ENCODE results near the gene UXS1.

UXS1 gene

DNA sequence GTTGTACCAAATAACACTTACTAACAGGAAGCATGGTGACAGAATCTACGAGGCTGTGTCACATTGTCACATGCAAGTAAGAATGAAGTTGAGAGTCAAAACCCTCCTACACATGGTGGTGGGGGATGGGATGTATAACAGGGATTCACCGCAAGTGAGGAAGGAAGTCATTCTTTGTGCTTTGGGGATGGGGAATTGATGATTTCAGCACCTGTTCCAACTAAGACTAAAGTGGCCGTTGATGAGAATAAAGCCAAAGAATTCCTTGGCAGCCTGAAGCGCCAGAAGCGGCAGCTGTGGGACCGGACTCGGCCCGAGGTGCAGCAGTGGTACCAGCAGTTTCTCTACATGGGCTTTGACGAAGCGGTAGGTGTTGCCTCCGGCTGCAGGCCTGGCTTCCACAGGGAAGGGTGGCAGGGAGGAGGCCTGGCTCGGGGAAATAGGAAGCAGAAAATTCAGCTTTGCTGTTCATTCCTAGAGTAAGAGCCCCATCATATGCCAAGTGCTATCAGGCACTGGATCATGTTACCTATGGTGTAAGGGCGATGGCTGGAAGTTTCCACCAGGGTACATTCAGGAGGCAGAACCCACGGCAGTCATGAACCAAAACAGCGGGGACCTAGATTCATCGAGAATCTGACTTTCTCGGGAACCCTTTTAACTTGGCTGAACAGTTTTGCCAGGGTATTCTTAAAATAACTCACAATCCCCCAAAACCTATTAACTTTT, 120.3 kb downstream of the UXS1 start:
- TF ChIP-seq SUZ12 (IDR thresholded peaks at IDR 0.05; ENCODE audit: extremely low read depth, insufficient read depth, insufficient read length) (no peak), YY1 (IDR thresholded peaks at IDR 0.05; ENCODE audit: insufficient read depth, insufficient read length) (no peak), ZNF274 (IDR thresholded peaks at IDR 0.05; ENCODE audit: low read depth, low read length) (no peak)
- Histone ChIP-seq H3K4me1 (ENCODE audit: insufficient read depth, insufficient read length) (no peaks in the 10 kb centered on the region), H3K27me3 (ENCODE audit: insufficient read depth, insufficient read length) (no peaks in the 10 kb centered on the region), H3K9ac (ENCODE audit: insufficient read length, low read depth) (no peak overlapping the region), H3K36me3 (ENCODE audit: insufficient read depth, insufficient read length, low read length) (no peaks in the 10 kb centered on the region), H3K4me3 (ENCODE audit: insufficient read length, low read depth) (no peak overlapping the region), H3K9me3 (ENCODE audit: insufficient read depth, low read length) (no peaks in the 10 kb centered on the region)
- DNase-seq (ENCODE audit: low read depth, low spot score), result no peak

DNA sequence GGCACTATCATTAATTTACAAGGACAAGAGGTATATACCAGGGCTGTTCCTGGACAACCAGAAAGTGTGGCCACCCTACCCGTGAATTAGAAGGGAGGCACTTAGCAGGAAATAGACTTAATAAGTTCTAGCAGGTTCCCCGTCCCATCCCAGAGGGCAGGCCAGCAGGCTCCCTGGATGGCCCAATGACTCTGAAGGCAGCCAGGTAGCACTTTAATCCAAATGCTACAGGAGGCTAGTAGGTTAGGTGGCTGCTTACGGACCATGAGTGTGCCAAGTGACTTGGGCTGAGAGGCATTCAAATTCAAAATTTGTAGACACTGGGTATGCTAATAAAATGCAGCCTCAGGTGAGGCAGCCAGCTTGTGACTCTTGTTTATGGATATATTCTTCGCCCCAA, 123.9 kb downstream of the UXS1 start:
- TF ChIP-seq ZNF274 (IDR thresholded peaks at IDR 0.05; ENCODE audit: low read depth, low read length) (no peak), SUZ12 (IDR thresholded peaks at IDR 0.05; ENCODE audit: extremely low read depth, insufficient read depth, insufficient read length) (no peak), YY1 (IDR thresholded peaks at IDR 0.05; ENCODE audit: insufficient read depth, insufficient read length) (no peak)
- no peak for DNase-seq (ENCODE audit: low read depth, low spot score)

DNA sequence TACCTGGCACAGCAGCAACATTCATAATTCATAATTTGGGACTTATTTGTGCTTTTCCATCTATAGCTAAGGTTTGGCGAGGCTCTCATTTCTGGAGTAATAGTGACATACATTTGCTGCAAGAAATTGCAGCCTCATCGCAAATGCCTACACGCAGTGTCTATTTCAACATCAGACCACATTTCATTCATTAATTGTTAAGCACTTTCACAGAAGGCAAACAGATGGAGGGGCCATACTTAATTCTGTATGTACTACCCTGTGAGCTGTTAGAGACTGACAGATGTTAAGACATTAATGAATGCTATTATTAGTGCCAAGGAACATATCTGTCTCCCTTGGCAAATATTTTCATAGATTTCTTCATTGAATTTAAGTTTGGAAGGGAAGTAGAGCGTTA, 125.7 kb downstream of the UXS1 start:
- Histone ChIP-seq H3K9ac (ENCODE audit: insufficient read length, low read depth) (no peak overlapping the region), H3K36me3 (ENCODE audit: insufficient read depth, insufficient read length, low read length) (no peaks in the 10 kb centered on the region), H3K27me3 (ENCODE audit: insufficient read depth, insufficient read length) (no peaks in the 10 kb centered on the region), H3K4me3 (ENCODE audit: insufficient read length, low read depth) (no peak overlapping the region), H3K4me1 (ENCODE audit: insufficient read depth, insufficient read length) (no peaks in the 10 kb centered on the region), H3K9me3 (ENCODE audit: insufficient read depth, low read length) (no peaks in the 10 kb centered on the region)
- DNase-seq (ENCODE audit: low read depth, low spot score), result no peak
- no peak for TF ChIP-seq SUZ12 (IDR thresholded peaks at IDR 0.05; ENCODE audit: extremely low read depth, insufficient read depth, insufficient read length)
- TF ChIP-seq YY1 (IDR thresholded peaks at IDR 0.05; ENCODE audit: insufficient read depth, insufficient read length), result no peak
- TF ChIP-seq ZNF274 (IDR thresholded peaks at IDR 0.05; ENCODE audit: low read depth, low read length), result no peak

More for the DNA sequence above, 123.9 kb downstream of the UXS1 start:
- H3K36me3 ChIP-seq (ENCODE audit: insufficient read depth, insufficient read length, low read length), result no peaks in the 10 kb centered on the region
- H3K27me3 ChIP-seq (ENCODE audit: insufficient read depth, insufficient read length), result no peaks in the 10 kb centered on the region
- no peak overlapping the region for H3K9ac ChIP-seq (ENCODE audit: insufficient read length, low read depth)
- no peaks in the 10 kb centered on the region for H3K9me3 ChIP-seq (ENCODE audit: insufficient read depth, low read length)
- no peak overlapping the region for H3K4me3 ChIP-seq (ENCODE audit: insufficient read length, low read depth)
- no peaks in the 10 kb centered on the region for H3K4me1 ChIP-seq (ENCODE audit: insufficient read depth, insufficient read length)

DNA sequence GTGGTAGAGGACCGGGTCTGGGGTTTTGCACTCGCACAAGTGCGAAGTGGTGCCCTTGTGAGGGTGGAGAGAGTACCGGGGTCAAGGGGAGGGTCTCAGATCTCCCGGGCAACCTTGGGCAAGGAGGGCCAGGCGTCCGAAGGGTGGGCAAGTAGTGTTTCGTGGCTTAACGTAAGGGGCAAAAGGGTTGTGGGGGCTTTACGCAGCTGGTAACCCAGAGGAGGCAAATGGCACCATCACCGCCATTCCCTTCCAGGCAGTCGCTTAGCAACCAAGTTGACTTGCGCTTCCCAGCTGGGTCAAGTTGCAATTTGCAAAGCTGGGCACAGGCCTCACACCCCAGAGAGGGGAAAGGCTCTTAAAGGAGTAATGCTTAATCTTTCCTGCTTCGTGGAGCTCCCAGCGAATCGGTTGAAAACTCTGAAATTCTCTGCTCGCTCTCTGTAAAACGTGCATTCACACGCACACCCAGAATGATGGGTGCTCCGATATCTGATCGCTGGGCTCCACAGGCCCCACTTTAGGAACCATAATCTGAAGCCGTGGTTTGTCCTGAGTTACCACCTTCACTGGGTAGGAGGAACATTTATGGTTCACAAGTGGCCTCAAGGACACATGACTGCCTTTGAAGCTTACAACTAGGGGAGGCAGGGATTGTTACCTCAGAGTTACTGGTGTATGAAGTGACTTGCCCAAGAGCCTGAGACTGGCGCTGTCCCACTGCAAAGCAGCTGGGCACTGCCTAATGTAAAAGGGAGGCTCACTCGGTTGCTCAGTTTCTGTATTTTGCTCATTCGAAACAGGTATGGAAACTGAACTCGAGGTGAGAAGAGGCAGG, 127.9 kb downstream of the UXS1 start:
- no peaks in the 10 kb centered on the region for H3K9me3 ChIP-seq (ENCODE audit: insufficient read depth, low read length)
- H3K4me1 ChIP-seq (ENCODE audit: insufficient read depth, insufficient read length), result no peaks in the 10 kb centered on the region
- no peaks in the 10 kb centered on the region for H3K36me3 ChIP-seq (ENCODE audit: insufficient read depth, insufficient read length, low read length)

DNA sequence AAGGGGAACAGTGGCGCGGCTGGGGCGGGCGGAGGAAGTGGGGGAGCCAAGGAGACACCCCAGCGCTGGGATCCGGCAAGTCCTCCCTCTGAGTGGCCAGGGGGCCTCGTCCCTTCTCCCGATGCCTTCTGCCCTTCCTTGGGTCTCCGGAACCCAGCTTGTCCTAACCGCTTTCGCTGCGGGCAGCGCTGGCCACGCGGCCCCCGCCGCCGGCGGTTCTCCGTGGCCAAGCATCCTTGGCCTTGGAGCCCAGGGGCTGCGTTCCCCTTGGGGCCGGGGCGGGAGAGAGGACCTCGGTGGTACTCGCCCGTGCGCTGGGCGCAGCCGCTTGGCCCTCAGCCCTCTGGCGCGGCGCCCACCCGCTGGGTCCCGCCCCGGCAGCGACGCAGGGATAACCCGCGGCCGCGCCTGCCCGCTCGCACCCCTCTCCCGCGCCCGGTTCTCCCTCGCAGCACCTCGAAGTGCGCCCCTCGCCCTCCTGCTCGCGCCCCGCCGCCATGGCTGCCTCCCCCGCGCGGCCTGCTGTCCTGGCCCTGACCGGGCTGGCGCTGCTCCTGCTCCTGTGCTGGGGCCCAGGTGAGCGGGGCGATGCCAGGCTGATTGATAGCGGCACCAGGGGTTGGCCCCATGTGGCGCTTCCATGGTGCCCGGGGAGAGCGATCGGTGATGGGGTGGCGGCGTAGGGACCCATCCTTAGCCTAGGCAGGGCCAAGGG, 128.7 kb downstream of the UXS1 start:
- no peak overlapping the region for H3K9ac ChIP-seq (ENCODE audit: insufficient read length, low read depth)
- H3K4me1 ChIP-seq (ENCODE audit: insufficient read depth, insufficient read length), result no peaks in the 10 kb centered on the region
- no peak overlapping the region for H3K4me3 ChIP-seq (ENCODE audit: insufficient read length, low read depth)
- no peak for TF ChIP-seq ZNF274 (IDR thresholded peaks at IDR 0.05; ENCODE audit: low read depth, low read length)
- TF ChIP-seq SUZ12 (IDR thresholded peaks at IDR 0.05; ENCODE audit: extremely low read depth, insufficient read depth, insufficient read length), result no peak
- TF ChIP-seq YY1 (IDR thresholded peaks at IDR 0.05; ENCODE audit: insufficient read depth, insufficient read length), result no peak
- H3K9me3 ChIP-seq (ENCODE audit: insufficient read depth, low read length), result peaks cover 6% of the 10 kb centered on the region
- DNase-seq (ENCODE audit: low read depth, low spot score), result no peak
- H3K27me3 ChIP-seq (ENCODE audit: insufficient read depth, insufficient read length), result no peaks in the 10 kb centered on the region
- H3K36me3 ChIP-seq (ENCODE audit: insufficient read depth, insufficient read length, low read length), result no peaks in the 10 kb centered on the region

More for the DNA sequence above, 127.9 kb downstream of the UXS1 start:
- no peak overlapping the region for H3K4me3 ChIP-seq (ENCODE audit: insufficient read length, low read depth)
- TF ChIP-seq YY1 (IDR thresholded peaks at IDR 0.05; ENCODE audit: insufficient read depth, insufficient read length) (no peak), ZNF274 (IDR thresholded peaks at IDR 0.05; ENCODE audit: low read depth, low read length) (no peak), SUZ12 (IDR thresholded peaks at IDR 0.05; ENCODE audit: extremely low read depth, insufficient read depth, insufficient read length) (no peak)
- H3K27me3 ChIP-seq (ENCODE audit: insufficient read depth, insufficient read length), result no peaks in the 10 kb centered on the region
- DNase-seq (ENCODE audit: low read depth, low spot score), result no peak
- H3K9ac ChIP-seq (ENCODE audit: insufficient read length, low read depth), result no peak overlapping the region

DNA sequence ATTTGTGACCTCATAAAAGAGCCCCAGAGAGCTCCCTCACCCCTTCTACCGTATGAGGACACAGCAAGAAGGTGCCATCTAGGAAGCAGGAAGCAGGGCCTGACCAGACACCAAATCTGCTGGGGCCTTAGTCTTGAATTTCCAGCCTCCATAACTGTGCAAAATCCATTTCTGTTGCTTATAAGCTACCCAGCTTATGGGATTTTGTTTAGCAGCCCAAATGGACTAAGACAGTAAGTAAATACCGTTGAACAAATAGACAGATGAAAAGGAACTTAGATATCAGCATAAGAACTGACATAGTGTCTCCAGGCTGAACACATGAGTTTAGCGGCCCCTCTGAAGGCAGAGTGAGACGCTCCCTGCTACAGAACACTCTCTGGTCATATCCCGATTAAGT, 130.9 kb downstream of the UXS1 start:
- Histone ChIP-seq H3K4me3 (ENCODE audit: insufficient read length, low read depth) (no peak overlapping the region), H3K9ac (ENCODE audit: insufficient read length, low read depth) (no peak overlapping the region), H3K9me3 (ENCODE audit: insufficient read depth, low read length) (peaks cover 7% of the 10 kb centered on the region), H3K27me3 (ENCODE audit: insufficient read depth, insufficient read length) (no peaks in the 10 kb centered on the region), H3K4me1 (ENCODE audit: insufficient read depth, insufficient read length) (no peaks in the 10 kb centered on the region), H3K36me3 (ENCODE audit: insufficient read depth, insufficient read length, low read length) (no peaks in the 10 kb centered on the region)
- TF ChIP-seq ZNF274 (IDR thresholded peaks at IDR 0.05; ENCODE audit: low read depth, low read length) (no peak), SUZ12 (IDR thresholded peaks at IDR 0.05; ENCODE audit: extremely low read depth, insufficient read depth, insufficient read length) (no peak), YY1 (IDR thresholded peaks at IDR 0.05; ENCODE audit: insufficient read depth, insufficient read length) (no peak)
- no peak for DNase-seq (ENCODE audit: low read depth, low spot score)

All from NT2/D1 (cell line).